GM20431 (cell line): ENCODE data around the gene SORBS1.

ENCODE experiments used
- in situ Hi-C: fragments of 300-500 bp; cut with MseI, MboI; formaldehyde crosslinking; loops from one replicate; pipeline ENCODE4 v1.15.0; 2020; ENCODE audit warnings: low sequenced_read_pairs; ENCODE audit not compliant: unreplicated experiment

The SORBS1 gene

DNA sequence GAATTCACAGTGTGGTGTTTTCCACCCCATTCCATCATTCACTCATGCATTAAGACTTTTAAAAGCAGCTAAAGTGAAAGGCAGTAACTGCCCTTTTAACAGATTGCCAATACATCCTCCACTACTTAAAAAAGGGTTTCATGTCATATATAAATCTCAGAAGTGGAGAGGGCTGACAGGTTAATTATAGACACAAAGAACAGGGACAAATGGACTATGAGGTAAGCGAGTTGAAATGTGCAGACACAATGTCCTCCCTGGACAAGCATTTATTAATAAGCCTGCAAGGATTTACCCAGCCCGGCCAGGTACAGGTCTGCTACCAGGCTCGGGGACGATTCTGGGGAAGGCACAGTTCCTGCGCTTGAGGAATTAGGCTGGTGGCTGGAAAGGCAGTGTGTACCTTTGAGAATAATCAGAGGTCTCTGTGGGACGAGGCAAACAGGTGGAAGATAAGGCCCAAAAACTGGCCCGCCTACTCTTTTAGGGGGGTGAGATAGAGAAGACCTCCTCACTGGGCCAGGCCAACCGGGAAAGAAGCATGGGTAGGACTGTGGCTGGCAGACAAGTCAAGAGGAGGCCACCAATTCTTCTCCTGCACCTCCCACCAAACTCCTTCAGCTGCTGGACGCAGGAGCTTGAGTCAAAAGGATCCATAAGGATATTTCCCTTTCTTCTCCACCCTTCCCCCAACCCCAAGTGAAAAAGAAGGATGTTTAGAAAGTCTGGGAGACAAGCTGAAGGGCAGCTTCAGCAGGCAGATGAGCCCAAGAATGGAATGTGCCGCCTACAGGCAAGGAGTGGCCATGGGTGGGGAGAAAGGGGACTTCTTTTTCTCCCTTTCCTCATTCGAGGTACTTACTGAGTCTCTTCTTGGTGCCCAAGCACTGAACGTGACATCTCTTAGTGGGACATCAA lies 271.9 kb downstream of the SORBS1 start:
- in situ Hi-C loops, result no loop called here

DNA sequence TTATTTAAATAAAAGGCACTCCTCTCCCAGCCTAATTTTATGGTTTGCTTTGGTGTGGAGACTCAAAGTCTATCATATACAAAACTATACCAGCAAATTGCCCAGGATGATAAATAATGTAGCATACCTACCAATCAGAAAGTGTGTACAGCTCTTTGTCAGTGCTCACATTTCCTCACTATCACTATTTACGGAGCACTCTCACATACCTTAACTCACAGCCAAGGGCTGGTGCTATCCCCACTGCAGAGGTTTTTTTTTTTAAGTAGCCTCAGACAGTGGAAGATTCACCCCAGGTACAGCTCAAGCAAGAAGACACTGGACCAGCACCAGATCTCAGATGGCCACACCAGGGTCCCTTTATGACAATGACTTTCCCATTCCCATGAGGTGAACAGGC lies 272.9 kb downstream of the SORBS1 start:
- in situ Hi-C loops, result no loop called here

DNA sequence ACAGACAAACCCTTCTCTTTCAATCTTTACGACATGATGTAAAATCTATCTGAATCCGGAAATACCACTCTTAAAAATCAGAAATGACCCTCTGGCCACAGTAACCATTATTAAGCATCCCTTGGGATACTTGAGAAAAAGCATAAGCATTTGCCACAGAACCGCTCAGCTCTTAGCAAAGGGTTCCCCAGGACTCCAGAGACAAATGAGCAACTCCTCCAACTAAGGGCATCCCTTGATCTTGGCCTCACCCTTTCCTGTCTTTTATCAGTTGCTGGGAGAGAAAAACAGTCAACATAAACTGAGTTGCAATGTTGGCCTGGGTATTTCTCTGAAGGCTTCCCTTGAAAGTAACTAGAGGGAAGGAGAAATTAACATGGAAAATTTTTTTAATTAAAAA lies 273.9 kb downstream of the SORBS1 start:
- in situ Hi-C loops, result no loop called here

DNA sequence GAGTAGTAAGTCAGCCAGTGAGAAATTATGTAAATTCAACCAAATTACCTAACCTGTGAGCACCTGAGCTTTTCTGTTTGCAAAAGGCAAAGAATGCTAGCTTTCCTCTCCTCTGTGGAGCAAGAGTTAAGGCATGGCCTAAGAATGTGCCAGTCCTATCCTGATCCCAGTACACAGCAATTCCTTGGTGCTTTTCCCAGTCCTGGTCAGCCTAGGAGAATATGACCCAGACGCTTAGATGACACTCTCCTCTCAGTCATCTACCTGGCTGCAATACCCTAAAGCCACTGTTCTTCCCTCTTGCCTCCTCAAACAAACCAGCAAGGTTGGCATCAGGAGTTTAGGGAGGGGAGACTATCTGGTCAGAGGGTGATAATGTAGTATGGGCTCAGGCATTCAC lies 274.5 kb downstream of the SORBS1 start:
- in situ Hi-C loops, result no loop called here

DNA sequence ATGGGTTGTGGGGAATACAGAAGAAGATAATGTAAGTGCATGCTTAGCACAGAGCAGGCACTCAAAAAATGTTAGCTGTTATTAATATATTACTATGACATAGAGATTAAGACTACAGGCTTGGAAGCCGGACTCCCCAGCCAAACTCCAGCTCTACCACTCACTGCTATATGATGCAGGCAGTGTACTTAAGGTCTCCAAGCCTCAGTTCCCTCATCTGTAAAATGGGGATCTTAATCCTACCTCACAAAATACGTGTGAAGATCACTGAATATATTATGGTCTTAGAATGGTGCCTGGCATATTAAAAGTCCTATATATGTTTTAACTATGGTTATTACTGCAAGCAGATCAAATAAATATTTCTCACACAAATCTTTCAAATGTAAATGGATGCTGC lies 275.6 kb downstream of the SORBS1 start:
- in situ Hi-C loops, result no loop called here

DNA sequence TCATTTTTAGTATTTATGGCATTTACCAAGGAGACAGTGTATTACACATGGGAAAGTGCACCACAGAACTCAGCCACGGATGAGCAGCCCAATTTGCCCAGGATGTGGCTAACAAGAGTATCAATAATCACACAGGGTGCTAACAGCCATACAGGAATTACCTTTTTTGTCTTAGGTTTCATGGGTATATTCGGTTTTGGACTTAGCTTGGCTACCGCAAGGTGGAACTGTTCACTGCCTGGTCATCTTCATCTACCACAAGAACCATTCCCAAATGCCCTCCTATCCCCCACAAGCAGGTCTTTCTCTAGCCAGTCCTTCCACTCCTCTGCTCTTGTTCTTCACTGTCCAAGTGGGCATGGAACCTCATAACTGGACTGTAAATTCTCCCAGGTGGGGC lies 276.4 kb downstream of the SORBS1 start:
- in situ Hi-C loops, result no loop called here

DNA sequence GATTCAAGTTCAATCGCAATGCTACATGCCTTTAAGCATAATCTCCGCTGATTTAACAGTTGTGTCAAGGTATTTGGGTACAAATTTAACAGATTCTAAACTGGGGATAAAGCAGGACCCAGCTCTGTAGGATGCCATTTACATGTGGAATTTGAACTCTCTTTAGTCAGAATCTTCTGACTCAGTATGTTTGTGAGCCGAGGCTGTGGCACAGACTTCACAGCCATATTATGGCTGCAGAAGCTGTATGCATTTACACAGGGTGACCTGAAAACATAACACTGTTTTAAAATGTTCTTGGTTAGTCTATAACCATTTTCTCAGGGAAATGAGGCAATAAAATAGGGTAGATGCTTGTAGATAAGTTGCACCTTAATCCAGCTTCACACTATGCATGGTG lies 279.1 kb downstream of the SORBS1 start:
- in situ Hi-C loops, result no loop called here

DNA sequence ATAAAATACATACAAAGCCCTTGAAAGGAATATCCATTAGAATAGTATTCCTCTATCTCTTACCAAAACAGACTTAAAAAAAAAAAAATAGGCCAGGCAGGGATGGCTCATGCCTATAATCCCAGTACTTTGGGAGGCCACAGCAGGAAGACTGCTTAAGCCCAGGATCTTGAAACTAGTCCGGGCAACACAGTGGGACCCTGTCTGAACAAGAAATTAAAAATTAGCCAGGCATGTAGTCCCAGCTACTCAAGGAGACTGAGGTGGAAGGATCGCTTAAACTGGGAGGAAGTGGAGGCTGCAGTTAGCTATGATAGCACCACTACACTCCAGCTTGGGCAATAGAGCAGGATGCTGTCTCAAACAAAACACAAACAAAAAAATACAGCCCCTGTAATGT lies 280.0 kb downstream of the SORBS1 start:
- in situ Hi-C loops, result no loop called here

DNA sequence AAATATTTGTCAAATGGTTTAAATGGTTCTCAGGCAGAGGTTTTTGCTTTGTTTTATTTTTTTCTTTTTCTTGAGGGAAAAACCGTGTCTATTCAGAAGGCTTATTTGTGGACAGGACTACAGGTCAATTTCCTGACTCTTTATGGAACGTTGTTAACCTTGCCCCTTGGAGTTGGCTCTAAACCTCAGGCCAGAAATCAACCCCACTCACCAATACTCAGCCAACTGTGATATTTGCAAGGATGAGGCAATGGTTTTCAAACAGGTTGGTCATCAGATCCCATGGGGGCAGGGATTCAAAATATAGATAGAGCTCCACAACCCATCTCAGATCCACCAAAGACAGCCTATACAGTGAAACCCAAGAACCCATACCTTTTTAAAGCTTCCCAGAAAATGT lies 280.5 kb downstream of the SORBS1 start:
- in situ Hi-C loops, result no loop called here

DNA sequence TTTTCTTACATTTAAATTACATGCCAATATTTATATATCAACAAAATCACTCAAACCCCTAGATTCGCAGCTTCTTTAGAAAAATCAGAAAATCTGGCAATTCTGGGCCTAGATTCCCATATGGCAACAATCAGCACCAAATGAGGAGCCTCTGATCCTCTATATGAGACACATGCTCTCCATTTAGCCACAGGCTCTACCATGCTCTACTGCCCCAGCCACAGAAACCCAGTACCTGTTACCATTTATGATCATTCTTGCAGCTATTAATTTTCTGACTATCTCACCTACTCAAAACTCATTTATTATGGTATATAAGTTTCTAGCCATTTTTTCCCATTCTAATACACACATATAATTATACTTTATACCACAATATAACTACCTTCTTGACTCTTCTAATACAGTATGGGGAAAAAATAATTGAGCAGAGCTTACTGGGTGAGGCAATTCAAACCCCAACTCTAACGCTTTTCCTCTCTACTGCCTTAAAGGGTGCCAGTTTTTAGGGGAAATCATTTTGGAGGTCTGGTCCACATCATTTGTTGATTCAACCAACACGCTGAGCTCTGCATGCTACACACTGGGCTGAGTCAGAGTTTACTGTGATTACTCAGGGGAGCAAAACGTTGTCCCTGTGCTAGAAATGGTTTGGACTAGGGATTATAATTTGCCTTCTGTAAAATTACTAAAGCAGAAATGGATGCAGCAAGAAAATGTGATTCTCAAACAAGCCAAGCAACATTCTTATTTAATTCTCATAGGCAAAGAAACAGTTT lies 281.9 kb downstream of the SORBS1 start:
- in situ Hi-C loops, result no loop called here

DNA sequence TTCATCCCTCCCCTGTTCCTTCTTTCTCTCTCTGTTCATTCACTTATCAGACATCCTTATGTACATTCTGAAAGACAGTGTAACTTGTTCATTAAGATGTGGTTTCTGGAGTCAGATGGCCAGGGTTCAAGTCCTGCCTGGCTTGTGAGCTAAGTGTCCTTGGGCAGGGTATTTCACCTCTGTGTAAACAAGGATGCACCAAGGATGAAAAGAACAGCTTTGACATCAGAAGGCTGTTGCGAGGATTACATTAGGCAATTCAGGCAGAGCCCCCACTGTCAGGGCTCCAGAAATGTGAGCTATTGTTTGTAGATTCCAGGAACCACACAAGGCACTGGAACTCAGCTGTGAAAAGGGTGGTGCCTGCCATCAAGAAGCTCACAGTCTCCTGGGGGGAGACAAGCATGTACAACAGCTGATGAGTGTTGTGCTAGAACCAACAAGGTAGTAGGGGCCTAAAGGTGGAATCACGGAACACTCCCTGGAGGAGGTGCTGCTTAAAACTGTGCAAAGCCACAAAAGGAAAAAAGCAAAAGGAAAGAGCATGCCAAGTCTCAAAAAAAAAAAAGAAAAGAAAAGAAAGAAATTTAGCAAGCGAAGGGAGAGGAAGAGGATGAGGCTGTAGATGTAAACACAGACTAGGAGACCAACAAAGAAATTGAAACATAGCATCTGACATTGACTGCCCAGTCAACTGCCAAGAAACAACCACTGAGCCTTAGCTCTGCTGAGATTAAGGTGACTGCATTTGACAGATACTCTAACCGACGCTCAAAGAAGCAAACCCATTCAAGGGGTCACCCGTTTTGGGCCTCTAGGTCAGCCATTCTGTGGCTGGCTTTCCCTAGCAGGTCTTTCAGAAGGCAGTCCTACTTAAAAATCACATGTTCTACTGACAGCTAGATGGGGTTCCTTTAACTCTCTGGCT lies 282.8 kb downstream of the SORBS1 start:
- in situ Hi-C loops, result no loop called here

DNA sequence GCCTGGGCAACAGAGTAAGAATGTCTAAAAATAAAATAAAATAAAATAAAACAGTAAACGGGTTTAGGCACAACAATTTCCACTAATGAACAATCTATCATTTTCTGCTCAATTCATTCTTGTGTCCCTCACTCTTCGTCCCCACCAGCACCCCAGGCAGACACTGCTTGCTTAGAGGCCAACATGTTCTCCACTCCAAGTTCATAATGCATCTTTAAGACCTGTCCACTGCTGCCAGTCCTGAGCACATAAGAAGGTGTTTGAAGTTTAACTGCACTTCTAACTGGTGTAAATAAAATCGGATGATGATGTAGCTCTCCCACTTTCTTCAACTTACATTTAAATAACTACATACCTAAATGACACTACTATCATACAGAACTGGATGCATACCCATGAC lies 283.6 kb downstream of the SORBS1 start:
- in situ Hi-C loops, result no loop called here

DNA sequence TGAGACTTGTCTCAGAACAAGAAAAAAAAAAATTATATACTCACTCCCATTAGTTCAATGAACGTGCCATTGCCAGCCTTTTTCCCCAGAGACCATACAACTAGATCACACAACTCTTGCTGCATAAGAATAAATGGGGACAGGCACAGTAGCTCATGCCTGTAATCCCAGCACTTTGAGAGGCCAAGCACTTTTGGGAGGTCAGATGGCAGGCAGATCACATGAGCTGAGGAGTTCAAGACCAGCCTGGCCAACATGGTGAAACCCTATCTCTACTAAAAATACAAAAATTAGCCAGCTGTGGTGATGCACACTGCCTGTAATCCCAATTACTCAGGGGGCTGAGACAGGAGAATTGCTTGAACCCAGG lies 284.0 kb downstream of the SORBS1 start:
- in situ Hi-C loops, result no loop called here

DNA sequence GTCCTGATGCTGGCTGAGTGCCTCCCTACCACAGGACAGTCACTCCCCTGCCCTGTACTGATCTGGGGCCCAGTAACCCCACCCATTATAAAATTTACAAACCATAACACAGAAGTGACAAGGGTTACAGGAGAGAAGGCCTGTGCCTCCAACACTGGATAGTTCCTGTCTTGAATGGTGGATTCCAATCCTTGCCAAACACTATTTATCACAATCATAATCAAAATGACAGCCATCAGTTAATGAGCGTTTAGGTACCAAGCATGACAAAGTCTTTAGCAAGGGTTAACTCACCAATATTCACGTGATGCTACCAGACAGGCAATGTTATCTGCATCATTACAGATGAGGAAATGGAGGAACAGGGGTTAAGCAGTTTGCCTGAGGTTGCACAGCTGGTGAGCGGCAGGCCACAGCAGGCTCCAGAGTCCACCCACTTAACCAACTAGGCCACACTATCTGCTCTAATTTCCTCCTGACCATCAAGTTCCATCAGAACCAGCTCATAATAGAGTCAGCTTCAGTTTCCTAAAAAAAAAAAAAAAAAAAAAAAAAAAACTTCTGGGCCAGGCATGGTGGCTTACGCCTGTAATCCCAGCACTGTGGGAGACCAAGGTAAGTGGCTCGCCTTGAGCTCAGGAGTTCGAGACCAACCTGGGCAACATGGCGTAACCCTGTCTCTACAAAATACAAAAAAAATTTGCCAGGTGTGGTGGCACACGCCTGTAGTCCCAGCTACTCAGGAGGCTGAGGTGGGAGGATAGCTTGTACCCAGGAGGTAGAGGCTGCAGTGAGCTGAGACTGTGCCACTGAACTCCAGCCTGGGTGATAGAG lies 284.6 kb downstream of the SORBS1 start:
- in situ Hi-C loops, result no loop called here

DNA sequence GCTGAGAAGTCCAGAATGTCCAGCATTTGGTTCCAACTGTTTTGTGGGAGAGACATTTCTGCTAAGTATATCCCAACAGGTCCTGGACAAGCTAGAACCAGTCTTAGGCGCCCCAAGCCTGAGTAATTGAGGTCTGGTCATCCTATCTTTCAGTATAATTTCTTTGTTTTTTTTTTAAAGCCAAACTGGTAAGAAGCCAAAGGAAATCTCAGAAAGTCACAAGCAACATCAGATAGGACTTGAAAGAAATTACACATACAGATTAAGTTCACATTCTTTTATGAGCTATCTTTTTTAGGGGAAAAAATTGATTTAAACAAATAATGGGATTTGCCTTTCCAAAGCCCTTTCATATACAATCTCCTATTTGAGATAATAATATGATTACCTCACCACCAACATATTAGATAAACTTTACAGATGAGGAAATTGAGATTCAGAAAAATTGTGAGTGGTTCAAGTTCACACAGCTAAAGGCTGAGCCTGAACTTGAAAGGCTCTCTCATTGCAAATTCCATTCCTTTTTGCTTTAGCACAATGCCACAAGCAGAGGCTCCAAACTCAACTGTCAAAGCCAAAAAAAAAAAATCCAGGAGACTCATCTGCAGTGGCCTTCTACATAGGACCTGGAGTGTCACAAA lies 285.3 kb downstream of the SORBS1 start:
- in situ Hi-C loops, result no loop called here

DNA sequence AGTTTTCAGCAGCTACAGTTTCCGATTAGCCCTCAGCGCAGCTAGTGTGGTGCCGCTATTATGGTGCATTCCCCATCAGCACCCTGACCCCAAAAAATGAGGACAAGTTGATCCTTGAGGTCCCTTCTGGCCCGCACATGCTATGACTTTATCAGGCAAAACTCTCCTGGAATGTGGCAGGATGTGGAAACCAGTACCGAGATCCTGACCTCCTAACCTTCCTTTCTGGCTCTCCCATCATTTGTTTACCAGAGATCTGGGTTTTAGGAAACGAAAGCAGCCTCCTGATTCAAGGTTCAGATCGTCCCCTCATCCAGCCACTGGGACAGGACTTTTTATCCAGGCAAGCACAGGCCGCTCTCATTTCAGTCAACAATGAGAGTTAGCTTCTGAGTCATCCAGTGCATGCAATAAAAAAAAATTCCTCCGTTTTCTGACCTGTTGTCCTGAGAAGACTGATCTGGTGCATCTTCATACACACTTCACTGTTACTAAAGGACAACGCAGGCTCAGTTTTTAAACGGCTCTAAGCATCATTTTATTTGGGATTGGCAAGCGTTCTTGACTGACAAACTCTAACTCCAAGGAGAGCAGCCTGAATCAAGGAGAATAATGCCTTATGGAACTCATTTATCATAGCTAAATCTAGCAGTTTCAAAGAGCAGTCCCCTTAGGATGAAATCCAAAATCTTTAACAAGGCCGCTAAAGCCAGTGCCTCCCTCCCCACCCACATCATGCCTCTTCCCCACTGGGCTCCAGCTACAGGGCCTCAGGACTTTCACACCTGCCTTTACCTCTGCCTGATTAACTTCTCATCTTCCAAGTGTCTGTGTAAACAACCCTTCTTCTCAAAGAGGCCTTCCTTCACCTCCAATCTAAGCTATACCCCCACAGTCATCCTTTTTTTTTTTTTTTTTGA lies 287.5 kb downstream of the SORBS1 start:
- in situ Hi-C loops, result no loop called here

DNA sequence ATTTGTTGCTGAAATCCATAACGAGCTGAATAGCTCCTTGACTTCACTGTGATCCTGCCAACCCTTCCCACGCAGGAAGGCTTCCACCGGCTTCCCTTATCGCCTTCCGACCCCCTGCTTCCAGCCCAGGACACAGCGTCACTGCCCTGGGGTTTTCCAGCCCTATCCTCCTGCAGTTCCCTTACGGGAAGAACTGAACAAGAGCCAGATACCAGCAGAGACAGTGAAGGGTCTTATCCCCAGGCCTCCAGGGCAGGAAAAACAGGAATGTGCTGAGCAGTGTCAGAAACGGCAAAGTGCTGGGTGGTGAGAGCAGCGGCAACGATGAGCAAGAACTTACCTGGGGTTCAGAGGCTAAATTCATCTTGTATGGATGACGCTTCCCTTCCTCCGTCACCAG lies 292.7 kb downstream of the SORBS1 start:
- in situ Hi-C loops, result no loop called here

DNA sequence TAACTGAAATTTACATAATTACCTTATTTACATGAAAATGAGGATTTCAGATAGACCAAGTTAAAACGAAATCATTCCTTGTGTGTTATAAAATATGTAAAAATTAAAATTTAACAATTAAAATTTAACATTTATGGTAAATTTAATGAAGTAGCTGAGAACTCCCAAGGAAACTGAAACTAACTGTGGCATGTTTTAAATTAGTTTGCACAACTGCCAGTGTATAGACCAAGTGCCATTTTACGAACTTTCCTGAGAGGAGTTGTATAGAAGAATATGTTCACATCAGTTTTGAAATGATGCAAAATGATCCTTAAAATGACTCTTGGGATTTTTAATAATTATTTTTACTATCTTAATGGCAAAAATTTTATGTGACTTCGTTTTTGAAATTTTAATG lies 293.9 kb downstream of the SORBS1 start:
- in situ Hi-C loops, result no loop called here
